Measurements from ENCODE around the gene IFT122. TPM values are rescaled to one million over a fixed set of nuclear protein-coding genes. Genes with fewer than 3 reads are reported as not detected.

Gene IFT122
- total RNA-seq, 2 experiments from 2014 or later = 27.8 to 32.4 TPM

- CTCF ChIA-PET = no interaction called here
- Mint-ChIP-seq H3K9me3 (no peaks in the 10 kb centered on the region), H3K4me1 (ENCODE audit: low read depth) (no peaks in the 10 kb centered on the region), H3K36me3 (ENCODE audit: low read depth) (peaks cover 9% of the 10 kb centered on the region), H3K27me3 (ENCODE audit: low read depth) (no peaks in the 10 kb centered on the region), H3K27ac (no peak overlapping the region), H3K4me3 (no peak overlapping the region)
- intact Hi-C loops (cut with micrococcal nuclease) = no loop called here
- DNase-seq = no peak
Measured at GRCh38 chr3:129519896-129520715, 80.1 kb downstream of the IFT122 start.

DNA sequence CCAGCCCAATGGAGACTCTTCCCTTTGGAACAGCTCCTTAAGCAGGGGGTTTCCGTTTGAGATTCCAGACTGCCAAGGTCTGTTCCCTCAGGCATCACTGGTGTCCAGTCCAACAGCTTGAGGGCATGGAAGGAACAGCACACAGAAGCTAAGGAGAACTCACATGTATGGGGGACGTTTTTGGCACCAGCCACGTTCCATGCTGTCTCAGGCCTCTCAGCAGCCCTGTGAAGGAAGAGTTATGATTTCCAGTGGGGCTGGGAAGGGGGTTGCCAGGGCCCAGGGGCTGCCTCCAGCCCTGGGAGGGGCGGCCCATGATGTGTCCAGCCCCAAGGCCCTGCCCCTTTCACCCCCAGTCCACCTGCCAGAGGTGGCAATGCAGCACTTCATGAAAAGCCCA is 80.9 kb downstream of the IFT122 start:
- Mint-ChIP-seq H3K27me3 (ENCODE audit: low read depth) (no peaks in the 10 kb centered on the region), H3K27ac (no peak overlapping the region), H3K4me3 (no peak overlapping the region), H3K9me3 (no peaks in the 10 kb centered on the region), H3K4me1 (ENCODE audit: low read depth) (no peaks in the 10 kb centered on the region), H3K36me3 (ENCODE audit: low read depth) (peaks cover 7% of the 10 kb centered on the region)
- intact Hi-C loops (cut with micrococcal nuclease) = no loop called here
- CTCF ChIA-PET = no interaction called here
- no peak for DNase-seq

DNA sequence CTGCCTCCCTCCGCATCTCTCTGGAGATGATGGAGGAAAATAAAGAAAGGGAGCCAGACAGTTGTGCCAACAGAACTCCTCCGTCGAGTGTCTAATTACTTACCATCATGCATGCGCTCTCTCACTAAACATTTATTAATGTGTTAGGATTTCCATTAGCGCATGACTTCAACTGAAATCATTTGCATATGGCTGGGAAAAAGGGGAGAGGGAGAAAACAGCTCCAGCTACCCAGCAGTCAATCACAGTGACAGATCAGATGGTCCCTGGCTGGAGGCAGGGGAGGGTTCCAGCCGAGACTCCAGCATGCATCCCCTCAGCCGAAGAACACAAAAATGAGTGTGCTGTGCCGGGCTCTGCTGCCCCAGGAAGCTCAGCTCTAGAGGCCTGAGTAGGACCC is 81.6 kb downstream of the IFT122 start:
- Mint-ChIP-seq H3K4me3 (no peak overlapping the region), H3K4me1 (ENCODE audit: low read depth) (no peaks in the 10 kb centered on the region), H3K27ac (no peak overlapping the region), H3K27me3 (ENCODE audit: low read depth) (no peaks in the 10 kb centered on the region), H3K36me3 (ENCODE audit: low read depth) (peaks cover 3% of the 10 kb centered on the region), H3K9me3 (no peaks in the 10 kb centered on the region)
- intact Hi-C loops (cut with micrococcal nuclease) = no loop called here
- no peak for DNase-seq
- CTCF ChIA-PET = interaction anchor here (0.7 kb wide), 1 partner anchor 105 kb away, joined by 3 read pairs; no protein-coding TSS in a partner anchor

DNA sequence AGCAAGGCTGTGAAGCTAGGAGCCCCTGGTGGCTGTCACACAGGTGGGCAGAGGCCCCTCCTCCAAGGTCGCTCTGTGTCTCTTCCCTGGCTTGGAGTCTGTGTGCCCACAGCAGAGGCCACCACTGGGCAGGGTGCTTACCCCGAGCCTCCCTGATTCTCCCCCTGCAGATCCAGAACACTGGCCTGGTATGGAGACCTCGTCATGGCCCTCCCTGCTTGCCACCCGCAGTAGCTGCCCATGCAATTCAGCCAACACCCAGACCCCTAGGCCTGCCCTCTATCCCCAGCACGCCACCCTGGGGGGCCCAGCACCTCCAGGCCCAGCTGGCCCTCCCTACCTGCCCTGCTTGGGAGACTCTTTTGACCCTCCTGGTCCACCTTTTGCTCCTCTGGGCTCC is 82.9 kb downstream of the IFT122 start:
- H3K36me3 Mint-ChIP-seq (ENCODE audit: low read depth) = no peaks in the 10 kb centered on the region
- CTCF ChIA-PET = no interaction called here
- intact Hi-C loops (cut with micrococcal nuclease) = no loop called here
- H3K9me3 Mint-ChIP-seq = no peaks in the 10 kb centered on the region
- H3K27ac Mint-ChIP-seq = no peak overlapping the region
- DNase-seq = no peak
- no peaks in the 10 kb centered on the region for H3K4me1 Mint-ChIP-seq (ENCODE audit: low read depth)
- no peaks in the 10 kb centered on the region for H3K27me3 Mint-ChIP-seq (ENCODE audit: low read depth)
- H3K4me3 Mint-ChIP-seq = no peak overlapping the region

DNA sequence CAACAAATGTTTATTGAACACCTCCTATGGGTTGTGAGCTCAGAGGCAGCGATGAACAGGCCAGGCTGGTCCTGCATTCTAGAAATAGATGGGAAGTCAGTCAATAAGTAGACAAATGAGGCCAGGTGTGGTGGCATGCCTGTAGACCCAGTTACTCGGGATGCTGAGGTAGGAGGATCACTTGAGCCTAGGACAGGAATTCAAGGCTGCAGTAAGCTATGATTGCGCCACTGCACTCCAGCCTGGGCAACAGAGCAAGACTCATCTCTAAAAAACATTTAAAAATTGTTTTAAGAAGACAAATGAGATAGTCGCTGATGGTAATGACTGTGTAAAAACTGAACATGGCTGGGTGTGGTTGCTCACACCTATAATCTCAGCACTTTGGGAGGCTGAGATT is 84.1 kb downstream of the IFT122 start:
- no peak for DNase-seq
- Mint-ChIP-seq H3K4me3 (no peak overlapping the region), H3K27me3 (ENCODE audit: low read depth) (no peaks in the 10 kb centered on the region), H3K36me3 (ENCODE audit: low read depth) (no peaks in the 10 kb centered on the region), H3K27ac (no peak overlapping the region), H3K9me3 (no peaks in the 10 kb centered on the region), H3K4me1 (ENCODE audit: low read depth) (no peaks in the 10 kb centered on the region)
- CTCF ChIA-PET = no interaction called here
- intact Hi-C loops (cut with micrococcal nuclease) = no loop called here

DNA sequence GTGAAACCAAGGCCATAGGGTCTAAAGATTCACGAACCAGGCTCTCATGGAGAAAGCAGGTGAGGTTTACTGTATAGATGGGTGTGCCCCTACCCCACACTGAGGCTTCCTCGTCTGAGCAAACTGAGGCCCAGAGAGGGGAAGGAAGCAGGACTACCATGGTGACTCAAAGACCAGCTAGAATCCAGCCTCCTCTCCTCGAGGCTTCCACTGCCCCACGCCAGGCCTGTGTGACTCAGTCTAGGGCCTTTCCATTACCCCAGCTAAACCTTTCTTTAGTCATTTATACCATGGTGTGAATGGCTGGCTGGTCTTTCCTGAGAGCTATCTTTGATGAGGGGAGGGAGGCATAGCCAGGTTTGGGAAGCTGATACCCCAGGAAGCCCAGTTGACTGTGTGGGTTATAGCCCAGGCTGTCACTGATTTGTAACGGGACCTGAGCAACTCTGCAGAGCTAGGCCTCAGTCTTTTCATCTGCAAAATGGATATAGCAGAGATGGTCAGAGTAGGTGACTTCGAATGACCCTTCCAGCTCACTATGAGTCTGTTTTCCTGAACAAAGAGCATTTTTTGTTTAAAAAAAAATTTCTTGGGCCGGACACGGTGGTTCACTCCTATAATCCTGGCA is 85.4 kb downstream of the IFT122 start:
- DNase-seq = peak; percentile 27

GRCh38 chr3:129526121-129526900 is 86.3 kb downstream of the IFT122 start:
- Mint-ChIP-seq H3K4me3 (no peak overlapping the region), H3K9me3 (no peaks in the 10 kb centered on the region), H3K27ac (no peak overlapping the region), H3K4me1 (ENCODE audit: low read depth) (no peaks in the 10 kb centered on the region), H3K27me3 (ENCODE audit: low read depth) (no peaks in the 10 kb centered on the region), H3K36me3 (ENCODE audit: low read depth) (no peaks in the 10 kb centered on the region)
- CTCF ChIA-PET = interaction anchor here (1.2 kb wide), 1 partner anchor 148 kb away, joined by 3 read pairs; no protein-coding TSS in a partner anchor
- intact Hi-C loops (cut with micrococcal nuclease) = no loop called here
- DNase-seq = no peak

More for the DNA sequence above, 85.4 kb downstream of the IFT122 start:
- Mint-ChIP-seq H3K4me1 (ENCODE audit: low read depth) (no peaks in the 10 kb centered on the region), H3K4me3 (no peak overlapping the region), H3K36me3 (ENCODE audit: low read depth) (no peaks in the 10 kb centered on the region), H3K9me3 (no peaks in the 10 kb centered on the region), H3K27me3 (ENCODE audit: low read depth) (no peaks in the 10 kb centered on the region), H3K27ac (no peak overlapping the region)
- CTCF ChIA-PET = interaction anchor here (1.2 kb wide), 1 partner anchor 148 kb away, joined by 3 read pairs; no protein-coding TSS in a partner anchor
- intact Hi-C loops (cut with micrococcal nuclease) = no loop called here

DNA sequence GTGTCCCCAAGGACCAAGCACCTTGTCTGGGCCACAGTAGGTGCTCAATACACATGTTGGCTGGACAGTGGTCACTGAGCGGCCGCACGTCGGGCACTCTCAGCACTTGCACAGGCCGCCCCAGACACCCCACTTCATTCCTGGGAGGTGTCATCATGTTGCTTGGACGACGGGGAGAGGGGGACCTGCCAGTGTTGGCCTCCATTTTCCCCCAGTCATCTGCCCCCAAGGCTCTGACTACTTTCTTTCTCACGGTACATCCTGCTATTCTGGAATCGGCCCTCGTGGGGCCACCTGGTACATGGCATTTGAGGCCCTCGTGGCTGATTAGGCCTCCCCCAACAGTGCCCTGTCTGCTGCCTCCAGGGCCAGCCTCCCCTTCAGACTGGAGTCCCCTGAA is 87.2 kb downstream of the IFT122 start:
- Mint-ChIP-seq H3K36me3 (ENCODE audit: low read depth) (no peaks in the 10 kb centered on the region), H3K27ac (no peak overlapping the region), H3K4me3 (no peak overlapping the region), H3K9me3 (no peaks in the 10 kb centered on the region), H3K27me3 (ENCODE audit: low read depth) (no peaks in the 10 kb centered on the region), H3K4me1 (ENCODE audit: low read depth) (no peaks in the 10 kb centered on the region)
- DNase-seq = no peak
- intact Hi-C loops (cut with micrococcal nuclease) = no loop called here
- CTCF ChIA-PET = no interaction called here

DNA sequence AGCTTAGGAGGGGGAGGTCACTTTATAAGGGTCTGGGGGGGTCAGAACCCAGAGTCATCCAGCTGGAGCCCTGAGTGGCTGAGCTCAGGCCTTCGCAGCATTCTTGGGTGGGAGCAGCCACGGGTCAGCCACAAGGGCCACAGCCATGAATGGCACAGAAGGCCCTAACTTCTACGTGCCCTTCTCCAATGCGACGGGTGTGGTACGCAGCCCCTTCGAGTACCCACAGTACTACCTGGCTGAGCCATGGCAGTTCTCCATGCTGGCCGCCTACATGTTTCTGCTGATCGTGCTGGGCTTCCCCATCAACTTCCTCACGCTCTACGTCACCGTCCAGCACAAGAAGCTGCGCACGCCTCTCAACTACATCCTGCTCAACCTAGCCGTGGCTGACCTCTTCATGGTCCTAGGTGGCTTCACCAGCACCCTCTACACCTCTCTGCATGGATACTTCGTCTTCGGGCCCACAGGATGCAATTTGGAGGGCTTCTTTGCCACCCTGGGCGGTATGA is 88.6 kb downstream of the IFT122 start, which contains the start of gene RHO:
Gene RHO (plus strand): TSS at position 51 of the 512 bp plus-strand sequence. CDS start 95 bp downstream, at position 146.
- H3K4me1 Mint-ChIP-seq (ENCODE audit: low read depth) = no peaks in the 10 kb centered on the region
- CTCF ChIA-PET = interaction anchor here (1.2 kb wide), 1 partner anchor 38 kb away, joined by 3 read pairs; no protein-coding TSS in a partner anchor
- H3K27ac Mint-ChIP-seq = peak within 1 kb of the TSS; percentile 30
- no peaks in the 10 kb centered on the region for H3K27me3 Mint-ChIP-seq (ENCODE audit: low read depth)
- no peaks in the 10 kb centered on the region for H3K9me3 Mint-ChIP-seq
- intact Hi-C loops (cut with micrococcal nuclease) = no loop called here
- no peak within 1 kb of the TSS for H3K4me3 Mint-ChIP-seq
- no peak for DNase-seq
- no peaks in the 10 kb centered on the region for H3K36me3 Mint-ChIP-seq (ENCODE audit: low read depth)

- Mint-ChIP-seq H3K27me3 (ENCODE audit: low read depth) (no peaks in the 10 kb centered on the region), H3K4me3 (no peak overlapping the region), H3K9me3 (no peaks in the 10 kb centered on the region), H3K36me3 (ENCODE audit: low read depth) (no peaks in the 10 kb centered on the region), H3K4me1 (ENCODE audit: low read depth) (no peaks in the 10 kb centered on the region), H3K27ac (no peak overlapping the region)
- CTCF ChIA-PET = no interaction called here
- intact Hi-C loops (cut with micrococcal nuclease) = no loop called here
- DNase-seq = no peak
Measured at GRCh38 chr3:129529436-129530210, 89.6 kb downstream of the IFT122 start.

GRCh38 chr3:129530251-129530791 is 90.3 kb downstream of the IFT122 start:
- Mint-ChIP-seq H3K36me3 (ENCODE audit: low read depth) (no peaks in the 10 kb centered on the region), H3K27me3 (ENCODE audit: low read depth) (no peaks in the 10 kb centered on the region), H3K4me3 (no peak overlapping the region), H3K4me1 (ENCODE audit: low read depth) (no peaks in the 10 kb centered on the region), H3K9me3 (no peaks in the 10 kb centered on the region), H3K27ac (no peak overlapping the region)
- intact Hi-C loops (cut with micrococcal nuclease) = no loop called here
- CTCF ChIA-PET = no interaction called here
- DNase-seq = no peak

All from activated naive CD4-positive, alpha-beta T cell treated with anti-CD3 and anti-CD28 coated beads for 36 hours (primary cell).